ENCODE data around the gene NODAL.

NODAL gene

DNA sequence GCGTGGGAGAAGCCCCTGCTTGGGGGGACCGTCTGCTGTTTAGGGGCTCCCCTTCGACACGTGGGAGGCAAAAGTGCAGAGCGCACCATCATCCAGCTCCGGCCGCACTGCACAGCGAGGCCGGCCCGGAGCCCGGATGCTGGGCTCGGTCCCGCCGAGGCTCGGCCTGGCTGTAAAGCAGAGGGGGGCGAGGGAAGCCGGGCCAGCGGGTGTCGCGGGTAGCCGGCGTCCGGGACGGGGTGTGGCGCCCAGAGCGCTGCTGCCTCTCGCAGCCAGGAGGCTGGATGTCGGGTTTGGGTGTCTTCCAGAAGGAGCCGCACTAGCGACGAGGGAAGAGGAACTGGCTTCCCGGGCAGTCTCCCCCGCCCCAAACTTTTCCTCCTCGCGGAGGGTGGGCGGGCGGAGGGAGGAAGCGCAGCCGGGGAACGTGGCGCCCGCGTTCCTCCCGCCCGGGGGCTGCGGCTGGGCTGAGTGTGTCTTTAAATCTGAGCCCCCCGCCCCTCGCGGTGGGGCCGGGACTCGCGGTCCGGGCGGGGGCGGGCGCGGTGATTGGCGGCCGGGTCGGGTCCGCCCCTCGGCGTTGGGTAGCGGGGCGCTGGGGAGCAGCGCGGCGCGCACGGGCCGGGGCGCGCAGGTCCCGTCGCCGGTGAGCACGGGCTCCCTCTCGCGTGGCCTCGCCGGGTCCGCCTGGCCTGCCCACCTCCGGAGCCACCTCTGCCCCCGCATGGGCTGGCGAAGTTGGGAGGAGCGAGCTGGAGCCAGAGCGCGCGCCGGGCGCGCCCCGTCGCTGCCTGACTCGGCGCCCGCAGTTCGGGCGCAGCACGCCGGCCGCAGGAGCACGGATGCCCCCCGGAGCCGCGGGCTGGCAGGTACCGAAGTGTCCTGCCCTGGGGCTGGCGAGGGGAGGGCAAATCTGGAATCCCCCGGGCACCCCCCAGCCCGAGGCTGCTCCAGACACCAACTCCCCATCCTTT lies 37.0 kb upstream of the NODAL start, which contains the start of gene PALD1 (continued):
- TF ChIP-seq ZNF311 (tag by site-specific recombination; IDR thresholded peaks at IDR 0.05; ENCODE audit: borderline replicate concordance) (no peak), ZNF548 (tag by site-specific recombination; IDR thresholded peaks at IDR 0.05) (no peak), ZSCAN16 (tag by site-specific recombination; IDR thresholded peaks at IDR 0.05) (no peak), ZFP3 (tag by site-specific recombination; IDR thresholded peaks at IDR 0.05; ENCODE audit: low read depth) (no peak), ZNF2 (tag by site-specific recombination; IDR thresholded peaks at IDR 0.05) (no peak), ZBTB48 (tag by site-specific recombination; IDR thresholded peaks at IDR 0.05) (no peak), ZNF529 (tag by site-specific recombination; IDR thresholded peaks at IDR 0.05; ENCODE audit: insufficient replicate concordance) (no peak), ZNF24 (tag by site-specific recombination; IDR thresholded peaks at IDR 0.05) (no peak), RBAK (tag by site-specific recombination; IDR thresholded peaks at IDR 0.05) (no peak), ZNF19 (tag by site-specific recombination; IDR thresholded peaks at IDR 0.05; ENCODE audit: low read depth) (no peak), ZNF629 (tag by site-specific recombination; IDR thresholded peaks at IDR 0.05) (no peak), ZFHX2 (tag by site-specific recombination; conservative IDR thresholded peaks at IDR 0.05) (peak; percentile 36; the same call in 1 of the 2 replicates), ZBTB17 (tag by site-specific recombination; IDR thresholded peaks at IDR 0.05) (peak; percentile 72), ZNF549 (tag by site-specific recombination; IDR thresholded peaks at IDR 0.05) (no peak), ZNF664 (tag by site-specific recombination; IDR thresholded peaks at IDR 0.05) (no peak), TRIM28 (IDR thresholded peaks at IDR 0.05; ENCODE audit: borderline replicate concordance, low read length) (no peak), ZNF341 (tag by site-specific recombination; IDR thresholded peaks at IDR 0.05; ENCODE audit: low read depth) (peak; percentile 98), ZNF843 (tag by site-specific recombination; IDR thresholded peaks at IDR 0.05) (no peak), ZNF670 (tag by site-specific recombination; IDR thresholded peaks at IDR 0.05; ENCODE audit: low read depth) (no peak), ZNF335 (tag by site-specific recombination; conservative IDR thresholded peaks at IDR 0.05) (peak; percentile 96; the same call in 1 of the 2 replicates), REPIN1 (tag by site-specific recombination; IDR thresholded peaks at IDR 0.05; ENCODE audit: low read depth) (no peak)
- TF ChIP-seq, protein P1, sequence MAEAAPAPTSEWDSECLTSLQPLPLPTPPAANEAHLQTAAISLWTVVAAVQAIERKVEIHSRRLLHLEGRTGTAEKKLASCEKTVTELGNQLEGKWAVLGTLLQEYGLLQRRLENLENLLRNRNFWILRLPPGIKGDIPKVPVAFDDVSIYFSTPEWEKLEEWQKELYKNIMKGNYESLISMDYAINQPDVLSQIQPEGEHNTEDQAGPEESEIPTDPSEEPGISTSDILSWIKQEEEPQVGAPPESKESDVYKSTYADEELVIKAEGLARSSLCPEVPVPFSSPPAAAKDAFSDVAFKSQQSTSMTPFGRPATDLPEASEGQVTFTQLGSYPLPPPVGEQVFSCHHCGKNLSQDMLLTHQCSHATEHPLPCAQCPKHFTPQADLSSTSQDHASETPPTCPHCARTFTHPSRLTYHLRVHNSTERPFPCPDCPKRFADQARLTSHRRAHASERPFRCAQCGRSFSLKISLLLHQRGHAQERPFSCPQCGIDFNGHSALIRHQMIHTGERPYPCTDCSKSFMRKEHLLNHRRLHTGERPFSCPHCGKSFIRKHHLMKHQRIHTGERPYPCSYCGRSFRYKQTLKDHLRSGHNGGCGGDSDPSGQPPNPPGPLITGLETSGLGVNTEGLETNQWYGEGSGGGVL (tag by site-specific recombination; IDR thresholded peaks at IDR 0.05): no peak
- TF ChIP-seq, protein P2, sequence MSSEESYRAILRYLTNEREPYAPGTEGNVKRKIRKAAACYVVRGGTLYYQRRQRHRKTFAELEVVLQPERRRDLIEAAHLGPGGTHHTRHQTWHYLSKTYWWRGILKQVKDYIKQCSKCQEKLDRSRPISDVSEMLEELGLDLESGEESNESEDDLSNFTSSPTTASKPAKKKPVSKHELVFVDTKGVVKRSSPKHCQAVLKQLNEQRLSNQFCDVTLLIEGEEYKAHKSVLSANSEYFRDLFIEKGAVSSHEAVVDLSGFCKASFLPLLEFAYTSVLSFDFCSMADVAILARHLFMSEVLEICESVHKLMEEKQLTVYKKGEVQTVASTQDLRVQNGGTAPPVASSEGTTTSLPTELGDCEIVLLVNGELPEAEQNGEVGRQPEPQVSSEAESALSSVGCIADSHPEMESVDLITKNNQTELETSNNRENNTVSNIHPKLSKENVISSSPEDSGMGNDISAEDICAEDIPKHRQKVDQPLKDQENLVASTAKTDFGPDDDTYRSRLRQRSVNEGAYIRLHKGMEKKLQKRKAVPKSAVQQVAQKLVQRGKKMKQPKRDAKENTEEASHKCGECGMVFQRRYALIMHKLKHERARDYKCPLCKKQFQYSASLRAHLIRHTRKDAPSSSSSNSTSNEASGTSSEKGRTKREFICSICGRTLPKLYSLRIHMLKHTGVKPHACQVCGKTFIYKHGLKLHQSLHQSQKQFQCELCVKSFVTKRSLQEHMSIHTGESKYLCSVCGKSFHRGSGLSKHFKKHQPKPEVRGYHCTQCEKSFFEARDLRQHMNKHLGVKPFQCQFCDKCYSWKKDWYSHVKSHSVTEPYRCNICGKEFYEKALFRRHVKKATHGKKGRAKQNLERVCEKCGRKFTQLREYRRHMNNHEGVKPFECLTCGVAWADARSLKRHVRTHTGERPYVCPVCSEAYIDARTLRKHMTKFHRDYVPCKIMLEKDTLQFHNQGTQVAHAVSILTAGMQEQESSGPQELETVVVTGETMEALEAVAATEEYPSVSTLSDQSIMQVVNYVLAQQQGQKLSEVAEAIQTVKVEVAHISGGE (tag by site-specific recombination; conservative IDR thresholded peaks at IDR 0.05; ENCODE audit: low read depth): peak; percentile 58
- TF ChIP-seq, protein P3, sequence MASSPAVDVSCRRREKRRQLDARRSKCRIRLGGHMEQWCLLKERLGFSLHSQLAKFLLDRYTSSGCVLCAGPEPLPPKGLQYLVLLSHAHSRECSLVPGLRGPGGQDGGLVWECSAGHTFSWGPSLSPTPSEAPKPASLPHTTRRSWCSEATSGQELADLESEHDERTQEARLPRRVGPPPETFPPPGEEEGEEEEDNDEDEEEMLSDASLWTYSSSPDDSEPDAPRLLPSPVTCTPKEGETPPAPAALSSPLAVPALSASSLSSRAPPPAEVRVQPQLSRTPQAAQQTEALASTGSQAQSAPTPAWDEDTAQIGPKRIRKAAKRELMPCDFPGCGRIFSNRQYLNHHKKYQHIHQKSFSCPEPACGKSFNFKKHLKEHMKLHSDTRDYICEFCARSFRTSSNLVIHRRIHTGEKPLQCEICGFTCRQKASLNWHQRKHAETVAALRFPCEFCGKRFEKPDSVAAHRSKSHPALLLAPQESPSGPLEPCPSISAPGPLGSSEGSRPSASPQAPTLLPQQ (tag by site-specific recombination; IDR thresholded peaks at IDR 0.05): peak; percentile 63; the same call in 1 of the 2 replicates
- TF ChIP-seq, protein P4, sequence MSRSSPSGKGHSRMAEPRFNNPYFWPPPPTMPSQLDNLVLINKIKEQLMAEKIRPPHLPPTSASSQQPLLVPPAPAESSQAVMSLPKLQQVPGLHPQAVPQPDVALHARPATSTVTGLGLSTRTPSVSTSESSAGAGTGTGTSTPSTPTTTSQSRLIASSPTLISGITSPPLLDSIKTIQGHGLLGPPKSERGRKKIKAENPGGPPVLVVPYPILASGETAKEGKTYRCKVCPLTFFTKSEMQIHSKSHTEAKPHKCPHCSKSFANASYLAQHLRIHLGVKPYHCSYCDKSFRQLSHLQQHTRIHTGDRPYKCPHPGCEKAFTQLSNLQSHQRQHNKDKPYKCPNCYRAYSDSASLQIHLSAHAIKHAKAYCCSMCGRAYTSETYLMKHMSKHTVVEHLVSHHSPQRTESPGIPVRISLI (tag by site-specific recombination; IDR thresholded peaks at IDR 0.05): no peak
- TF ChIP-seq, protein P5, sequence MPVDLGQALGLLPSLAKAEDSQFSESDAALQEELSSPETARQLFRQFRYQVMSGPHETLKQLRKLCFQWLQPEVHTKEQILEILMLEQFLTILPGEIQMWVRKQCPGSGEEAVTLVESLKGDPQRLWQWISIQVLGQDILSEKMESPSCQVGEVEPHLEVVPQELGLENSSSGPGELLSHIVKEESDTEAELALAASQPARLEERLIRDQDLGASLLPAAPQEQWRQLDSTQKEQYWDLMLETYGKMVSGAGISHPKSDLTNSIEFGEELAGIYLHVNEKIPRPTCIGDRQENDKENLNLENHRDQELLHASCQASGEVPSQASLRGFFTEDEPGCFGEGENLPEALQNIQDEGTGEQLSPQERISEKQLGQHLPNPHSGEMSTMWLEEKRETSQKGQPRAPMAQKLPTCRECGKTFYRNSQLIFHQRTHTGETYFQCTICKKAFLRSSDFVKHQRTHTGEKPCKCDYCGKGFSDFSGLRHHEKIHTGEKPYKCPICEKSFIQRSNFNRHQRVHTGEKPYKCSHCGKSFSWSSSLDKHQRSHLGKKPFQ (tag by site-specific recombination; IDR thresholded peaks at IDR 0.05): no peak
- TF ChIP-seq, protein P6, sequence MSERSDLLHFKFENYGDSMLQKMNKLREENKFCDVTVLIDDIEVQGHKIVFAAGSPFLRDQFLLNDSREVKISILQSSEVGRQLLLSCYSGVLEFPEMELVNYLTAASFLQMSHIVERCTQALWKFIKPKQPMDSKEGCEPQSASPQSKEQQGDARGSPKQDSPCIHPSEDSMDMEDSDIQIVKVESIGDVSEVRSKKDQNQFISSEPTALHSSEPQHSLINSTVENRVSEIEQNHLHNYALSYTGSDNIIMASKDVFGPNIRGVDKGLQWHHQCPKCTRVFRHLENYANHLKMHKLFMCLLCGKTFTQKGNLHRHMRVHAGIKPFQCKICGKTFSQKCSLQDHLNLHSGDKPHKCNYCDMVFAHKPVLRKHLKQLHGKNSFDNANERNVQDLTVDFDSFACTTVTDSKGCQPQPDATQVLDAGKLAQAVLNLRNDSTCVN (tag by site-specific recombination; optimal IDR thresholded peaks at IDR 0.05): peak; percentile 87

All from HEK293 (cell line).